Measurements from ENCODE around the gene PNMA3. TPM values are rescaled to one million over a fixed set of nuclear protein-coding genes. Genes with fewer than 3 reads are reported as not detected.

The PNMA3 gene
- total RNA-seq, result not detected in 2 replicates

GRCh38 chrX:153055871-153056749, at the start of gene PNMA3:
TSS of gene PNMA3 (plus strand) at chrX:153056470. CDS start at chrX:153057056, 586 bp downstream.

GRCh38 chrX:153071909-153072583, 15.8 kb downstream of the PNMA3 start, which contains the start of gene PNMA6A:
TSS of gene PNMA6A (plus strand) at chrX:153072454. CDS start at chrX:153073063, 609 bp downstream.

Other genes starting within 250 kb of the PNMA3 start
- 37.4 and 42.4 TPM in 2 replicates for gene CETN2, start 225.7 kb upstream of the PNMA3 start, total RNA-seq
- gene NSDHL, start 225.4 kb upstream of the PNMA3 start, total RNA-seq, result 25.1 and 26.8 TPM in 2 replicates
- 43.6 and 47.2 TPM in 2 replicates for gene ZNF185, start 158.4 kb upstream of the PNMA3 start, total RNA-seq
- not detected in 2 replicates for gene PNMA5, start 62.4 kb upstream of the PNMA3 start, total RNA-seq
- 0.20 and 1.3 TPM in 2 replicates for gene PNMA6A, start 16.0 kb downstream of the PNMA3 start, total RNA-seq
- not detected in 2 replicates for gene MAGEA1, start 122.8 kb downstream of the PNMA3 start, total RNA-seq